Measurements from ENCODE around the gene SHANK1. TPM values are rescaled to one million over a fixed set of nuclear protein-coding genes. Genes with fewer than 3 reads are reported as not detected.

The SHANK1 gene
- total RNA-seq, 2 donors from 2014 or later: not detected

DNA sequence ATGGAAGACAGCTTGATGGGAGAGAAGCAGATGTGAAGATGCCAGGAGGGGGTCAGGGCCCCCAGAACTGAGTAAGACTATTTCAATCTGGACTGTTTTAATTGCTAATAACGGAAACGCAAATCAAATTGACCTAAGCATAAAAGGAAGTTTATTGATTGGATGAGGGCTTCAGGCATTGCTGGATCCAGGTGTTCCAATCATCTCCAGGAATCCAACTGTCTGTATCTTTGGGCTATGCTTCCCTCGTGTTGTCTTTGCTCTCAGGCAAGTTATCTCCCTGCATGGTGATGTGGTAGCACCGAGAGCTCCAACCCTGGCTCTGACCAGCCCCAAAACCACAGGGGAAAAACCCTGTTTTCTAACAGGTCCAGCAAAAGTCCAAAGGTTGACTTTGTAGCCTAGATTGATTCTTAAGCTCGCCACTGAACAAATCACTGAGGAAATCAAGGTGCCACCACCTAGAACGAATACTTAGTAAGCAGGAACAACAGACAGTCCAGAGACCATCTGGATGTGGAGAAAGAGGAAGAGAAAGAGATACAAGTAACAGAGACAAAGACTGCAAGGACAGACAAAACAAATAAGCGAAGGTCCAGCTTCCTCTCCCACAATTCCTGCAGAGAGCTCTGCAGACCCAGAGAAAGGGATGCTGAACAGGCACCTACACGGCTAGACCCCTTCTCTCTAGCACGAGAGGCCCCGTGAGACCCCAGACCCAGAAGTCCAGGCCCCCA is 71.6 kb downstream of the SHANK1 start:
- no peak overlapping the region for H3K27ac Mint-ChIP-seq
- DNase-seq (ENCODE audit: low spot score) (no peak), ATAC-seq (no peak)
- peaks cover 18 to 31% of the 10 kb centered on the region in 2 donors for H3K27me3 Mint-ChIP-seq
- no peaks in the 10 kb centered on the region for H3K36me3 Mint-ChIP-seq
- no peaks in the 10 kb centered on the region for H3K4me1 Mint-ChIP-seq (ENCODE audit: low read depth in 2 of 2)
- no peak overlapping the region for H3K4me3 Mint-ChIP-seq
- no peaks in the 10 kb centered on the region for H3K9me3 Mint-ChIP-seq

DNA sequence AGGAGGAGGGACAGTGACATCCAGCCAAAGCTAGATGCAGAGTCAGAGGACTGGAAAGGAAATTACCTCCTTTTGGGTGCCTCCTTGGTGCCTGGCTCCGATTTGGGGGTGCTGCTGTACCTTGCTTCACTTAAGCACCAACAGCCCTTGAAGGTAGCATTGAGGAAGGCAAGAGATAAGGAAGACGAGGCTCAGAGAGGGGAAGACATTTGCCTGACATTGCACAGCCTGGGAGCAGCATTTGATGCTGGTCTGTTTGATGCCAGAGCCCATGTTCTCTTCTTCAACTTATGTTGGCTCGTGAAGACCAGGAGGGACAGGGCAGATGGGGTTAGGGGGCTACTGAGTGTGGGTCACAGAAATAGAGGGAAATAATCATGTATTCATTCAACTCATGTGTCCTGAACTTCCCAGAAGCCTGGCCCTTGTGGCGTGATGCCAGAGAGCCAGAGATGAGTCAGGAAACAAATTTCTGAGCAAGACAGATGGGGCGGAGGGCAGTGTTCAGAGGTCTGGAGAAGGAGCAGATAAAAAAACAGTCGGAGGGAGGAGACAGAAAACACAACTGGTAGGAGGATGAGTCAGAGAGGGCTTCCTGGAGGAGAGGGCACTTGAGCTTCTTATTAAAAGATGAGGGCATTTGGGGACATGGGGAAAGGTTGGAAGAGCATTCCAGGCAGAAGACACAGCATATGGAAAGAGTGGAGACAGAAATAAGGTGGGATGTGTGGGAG is 73.4 kb downstream of the SHANK1 start:
- Mint-ChIP-seq H3K4me1 (ENCODE audit: low read depth in 2 of 2) (no peaks in the 10 kb centered on the region), H3K4me3 (no peak overlapping the region), H3K27ac (no peak overlapping the region), H3K36me3 (no peaks in the 10 kb centered on the region), H3K9me3 (no peaks in the 10 kb centered on the region), H3K27me3 (peaks cover 11 to 17% of the 10 kb centered on the region in 2 donors)
- no peak for DNase-seq (ENCODE audit: low spot score)
- no peak for ATAC-seq

DNA sequence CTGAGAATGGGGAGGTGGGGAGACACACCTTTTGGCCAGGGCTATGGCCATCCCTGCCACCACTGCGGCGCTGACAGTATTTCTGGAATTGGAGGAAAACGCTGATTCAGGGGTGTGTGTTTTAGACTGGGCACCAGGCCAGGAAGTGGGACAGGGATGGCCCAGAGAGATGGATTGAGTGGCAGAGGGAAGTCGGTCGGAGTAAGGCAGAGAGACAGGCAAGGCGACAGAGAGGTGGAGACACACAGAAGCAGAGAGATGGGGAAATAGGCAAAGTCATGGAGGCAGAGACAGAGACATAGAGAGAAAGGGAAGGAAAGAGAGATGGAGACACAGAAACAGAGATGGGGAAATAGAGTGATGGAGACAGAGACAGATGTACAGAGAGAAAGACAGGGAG is 74.5 kb downstream of the SHANK1 start:
- H3K36me3 Mint-ChIP-seq: no peaks in the 10 kb centered on the region
- H3K27ac Mint-ChIP-seq: no peak overlapping the region
- H3K4me1 Mint-ChIP-seq (ENCODE audit: low read depth in 2 of 2): no peaks in the 10 kb centered on the region
- no peak for DNase-seq (ENCODE audit: low spot score)
- no peak for ATAC-seq
- peaks cover 8 to 13% of the 10 kb centered on the region in 2 donors for H3K27me3 Mint-ChIP-seq
- H3K9me3 Mint-ChIP-seq: no peaks in the 10 kb centered on the region
- H3K4me3 Mint-ChIP-seq: no peak overlapping the region

DNA sequence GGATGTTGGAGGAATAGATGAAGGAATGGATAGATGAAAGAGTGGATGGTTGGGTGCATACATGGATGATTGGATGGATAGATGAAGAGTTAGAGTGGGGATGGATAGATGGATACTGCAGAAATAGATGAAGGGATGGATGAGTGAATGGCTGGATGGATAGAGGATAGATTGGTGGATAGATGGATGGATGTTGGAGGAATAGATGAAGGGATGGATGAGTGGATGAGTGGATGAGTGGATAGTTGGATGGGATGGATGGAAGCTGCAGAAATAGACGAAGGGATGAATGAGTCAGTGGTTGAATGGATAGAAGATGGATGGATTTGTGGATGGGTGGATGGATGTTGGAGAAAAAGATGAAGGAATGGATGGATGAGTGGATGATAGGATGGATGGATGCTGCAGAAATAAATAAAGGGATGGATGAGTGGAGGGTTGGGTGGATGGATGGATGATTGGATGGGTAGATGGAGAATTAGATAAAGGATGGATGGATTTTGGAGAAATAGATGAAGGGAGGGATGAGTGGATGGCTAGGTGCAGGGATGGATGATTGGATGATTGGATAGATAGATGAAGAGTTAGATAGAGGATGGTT is 75.2 kb downstream of the SHANK1 start:
- H3K36me3 Mint-ChIP-seq: no peaks in the 10 kb centered on the region
- peaks cover 6 to 13% of the 10 kb centered on the region in 2 donors for H3K27me3 Mint-ChIP-seq
- no peaks in the 10 kb centered on the region for H3K4me1 Mint-ChIP-seq (ENCODE audit: low read depth in 2 of 2)
- ATAC-seq (no peak), DNase-seq (ENCODE audit: low spot score) (no peak)
- no peak overlapping the region for H3K27ac Mint-ChIP-seq
- no peak overlapping the region for H3K4me3 Mint-ChIP-seq
- no peaks in the 10 kb centered on the region for H3K9me3 Mint-ChIP-seq

- H3K4me3 Mint-ChIP-seq: no peak overlapping the region
- ATAC-seq (no peak), DNase-seq (ENCODE audit: low spot score) (no peak)
- H3K27ac Mint-ChIP-seq: no peak overlapping the region
- H3K27me3 Mint-ChIP-seq: peaks cover 23 to 29% of the 10 kb centered on the region in 2 donors
- peaks cover 0 to 6% of the 10 kb centered on the region in 2 donors for H3K4me1 Mint-ChIP-seq (ENCODE audit: low read depth in 2 of 2)
- H3K9me3 Mint-ChIP-seq: no peaks in the 10 kb centered on the region
- peaks cover 5% of the 10 kb centered on the region for H3K36me3 Mint-ChIP-seq
Observed at GRCh38 chr19:50640368-50640767, 79.2 kb downstream of the SHANK1 start.

GRCh38 chr19:50639121-50640112 is 80.2 kb downstream of the SHANK1 start, which contains the start of gene SYT3:
SYT3 (minus strand) TSS chr19:50639881; CDS start chr19:50637411, 2,470 bp downstream.
- DNase-seq (ENCODE audit: low spot score): no peak
- Mint-ChIP-seq H3K4me1 (ENCODE audit: low read depth in 2 of 2) (peaks cover 0 to 6% of the 10 kb centered on the region in 2 donors), H3K9me3 (no peaks in the 10 kb centered on the region), H3K27me3 (peaks cover 23 to 29% of the 10 kb centered on the region in 2 donors), H3K4me3 (no peak within 1 kb of the TSS), H3K36me3 (peaks cover 5% of the 10 kb centered on the region), H3K27ac (no peak within 1 kb of the TSS)
- ATAC-seq: peak; percentile 39 to 63

GRCh38 chr19:50638600-50638999 is 81.0 kb downstream of the SHANK1 start:
- Mint-ChIP-seq H3K9me3 (no peaks in the 10 kb centered on the region), H3K27ac (no peak overlapping the region), H3K4me3 (no peak overlapping the region), H3K4me1 (ENCODE audit: low read depth in 2 of 2) (peaks cover 0 to 6% of the 10 kb centered on the region in 2 donors), H3K27me3 (peaks cover 23 to 29% of the 10 kb centered on the region in 2 donors), H3K36me3 (peaks cover 12% of the 10 kb centered on the region)
- DNase-seq (ENCODE audit: low spot score) (no peak), ATAC-seq (no peak)

GRCh38 chr19:50636317-50637085 is 83.1 kb downstream of the SHANK1 start:
- Mint-ChIP-seq H3K4me3 (no peak overlapping the region), H3K36me3 (peaks cover 12% of the 10 kb centered on the region), H3K9me3 (no peaks in the 10 kb centered on the region), H3K27me3 (peaks cover 23 to 29% of the 10 kb centered on the region in 2 donors), H3K27ac (no peak overlapping the region), H3K4me1 (ENCODE audit: low read depth in 2 of 2) (peaks cover 0 to 6% of the 10 kb centered on the region in 2 donors)
- ATAC-seq (no peak), DNase-seq (ENCODE audit: low spot score) (no peak)

DNA sequence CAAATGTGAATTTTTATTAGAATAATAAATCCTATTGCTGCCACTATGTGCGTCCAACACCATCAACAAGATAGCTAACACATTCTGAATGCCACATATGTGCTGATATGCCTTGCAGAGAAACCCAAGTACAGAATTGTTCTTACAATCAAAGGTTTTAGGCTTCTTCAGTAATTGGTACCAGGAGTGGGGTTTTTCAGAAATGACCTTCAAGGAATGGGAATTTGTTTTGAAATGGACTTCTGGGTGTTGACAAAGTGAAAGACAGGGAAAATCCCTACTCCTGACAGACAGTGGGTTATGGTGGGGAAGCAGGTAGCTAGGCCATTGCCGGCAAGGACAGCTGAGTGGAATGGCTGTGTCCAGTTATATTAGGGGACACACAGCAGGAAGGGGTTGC is 85.6 kb downstream of the SHANK1 start:
- DNase-seq (ENCODE audit: low spot score) (no peak), ATAC-seq (no peak)
- peaks cover 0 to 6% of the 10 kb centered on the region in 2 donors for H3K4me1 Mint-ChIP-seq (ENCODE audit: low read depth in 2 of 2)
- H3K36me3 Mint-ChIP-seq: peaks cover 12% of the 10 kb centered on the region
- H3K4me3 Mint-ChIP-seq: no peak overlapping the region
- H3K9me3 Mint-ChIP-seq: no peaks in the 10 kb centered on the region
- peaks cover 23 to 36% of the 10 kb centered on the region in 2 donors for H3K27me3 Mint-ChIP-seq
- H3K27ac Mint-ChIP-seq: no peak overlapping the region

DNA sequence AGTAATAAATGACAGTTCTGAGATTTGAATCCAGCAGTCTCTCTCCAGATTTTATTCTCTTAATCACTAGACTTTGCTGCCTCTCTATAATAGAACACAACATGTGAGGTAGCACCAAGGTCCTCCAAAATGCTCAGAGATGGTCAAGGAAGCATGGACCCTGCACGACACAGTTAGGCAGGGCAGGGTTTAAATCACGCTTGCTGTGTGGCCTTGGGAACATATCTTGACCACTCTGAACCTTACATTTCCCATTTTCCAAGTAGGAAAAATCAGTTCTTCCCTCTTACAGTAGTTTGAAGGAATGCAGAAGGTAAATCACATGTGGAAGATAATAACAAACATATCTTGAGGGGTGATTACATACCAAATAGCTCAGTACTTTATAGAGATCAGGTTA is 86.2 kb downstream of the SHANK1 start:
- Mint-ChIP-seq H3K9me3 (no peaks in the 10 kb centered on the region), H3K4me1 (ENCODE audit: low read depth in 2 of 2) (peaks cover 0 to 2% of the 10 kb centered on the region in 2 donors), H3K27ac (no peak overlapping the region), H3K36me3 (peaks cover 8% of the 10 kb centered on the region), H3K4me3 (no peak overlapping the region), H3K27me3 (peaks cover 18 to 30% of the 10 kb centered on the region in 2 donors)
- ATAC-seq (no peak), DNase-seq (ENCODE audit: low spot score) (no peak)

GRCh38 chr19:50632151-50632835 is 87.3 kb downstream of the SHANK1 start:
- Mint-ChIP-seq H3K9me3 (no peaks in the 10 kb centered on the region), H3K27me3 (peaks cover 7 to 19% of the 10 kb centered on the region in 2 donors), H3K36me3 (peaks cover 6% of the 10 kb centered on the region), H3K4me3 (no peak overlapping the region), H3K4me1 (ENCODE audit: low read depth in 2 of 2) (no peaks in the 10 kb centered on the region), H3K27ac (no peak overlapping the region)
- ATAC-seq: no peak
- DNase-seq (ENCODE audit: low spot score): no peak

DNA sequence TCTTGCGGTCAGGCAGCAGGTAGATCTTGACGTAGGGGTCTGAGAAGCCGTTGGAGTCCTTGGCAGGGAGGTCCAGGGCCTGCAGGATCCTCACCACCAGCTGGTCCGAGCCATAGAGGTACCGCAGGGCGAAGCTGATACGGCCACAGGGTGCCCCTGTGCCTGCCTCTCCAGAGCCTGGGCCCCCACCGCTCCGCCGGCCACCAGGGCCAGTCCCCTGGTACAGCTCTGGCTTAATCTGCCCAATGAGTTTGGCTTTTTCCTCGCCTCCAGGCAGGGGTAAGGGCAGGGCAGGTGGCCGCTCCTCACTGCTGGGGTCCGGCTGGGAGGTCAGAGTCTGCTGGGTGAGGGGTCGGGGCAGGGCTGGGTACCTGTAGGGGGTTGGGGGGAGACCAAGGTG is 89.8 kb downstream of the SHANK1 start:
- no peaks in the 10 kb centered on the region for H3K4me1 Mint-ChIP-seq (ENCODE audit: low read depth in 2 of 2)
- peaks cover 0 to 8% of the 10 kb centered on the region in 2 donors for H3K27me3 Mint-ChIP-seq
- ATAC-seq (no peak), DNase-seq (ENCODE audit: low spot score) (no peak)
- peaks cover 6% of the 10 kb centered on the region for H3K36me3 Mint-ChIP-seq
- H3K4me3 Mint-ChIP-seq: no peak overlapping the region
- H3K27ac Mint-ChIP-seq: no peak overlapping the region
- H3K9me3 Mint-ChIP-seq: no peaks in the 10 kb centered on the region

All from natural killer cell treated with Interleukin-12 subunit alpha and Interleukin-12 subunit beta and Interleukin-15 and Interleukin-18, amount 100 ng/mL, for 72 hours (primary cell).